ENCODE measurements around the gene DDX1.

GRCh38 chr2:15640784-15641183 is 49.1 kb downstream of the DDX1 start:
- TF ChIP-seq, protein P1, sequence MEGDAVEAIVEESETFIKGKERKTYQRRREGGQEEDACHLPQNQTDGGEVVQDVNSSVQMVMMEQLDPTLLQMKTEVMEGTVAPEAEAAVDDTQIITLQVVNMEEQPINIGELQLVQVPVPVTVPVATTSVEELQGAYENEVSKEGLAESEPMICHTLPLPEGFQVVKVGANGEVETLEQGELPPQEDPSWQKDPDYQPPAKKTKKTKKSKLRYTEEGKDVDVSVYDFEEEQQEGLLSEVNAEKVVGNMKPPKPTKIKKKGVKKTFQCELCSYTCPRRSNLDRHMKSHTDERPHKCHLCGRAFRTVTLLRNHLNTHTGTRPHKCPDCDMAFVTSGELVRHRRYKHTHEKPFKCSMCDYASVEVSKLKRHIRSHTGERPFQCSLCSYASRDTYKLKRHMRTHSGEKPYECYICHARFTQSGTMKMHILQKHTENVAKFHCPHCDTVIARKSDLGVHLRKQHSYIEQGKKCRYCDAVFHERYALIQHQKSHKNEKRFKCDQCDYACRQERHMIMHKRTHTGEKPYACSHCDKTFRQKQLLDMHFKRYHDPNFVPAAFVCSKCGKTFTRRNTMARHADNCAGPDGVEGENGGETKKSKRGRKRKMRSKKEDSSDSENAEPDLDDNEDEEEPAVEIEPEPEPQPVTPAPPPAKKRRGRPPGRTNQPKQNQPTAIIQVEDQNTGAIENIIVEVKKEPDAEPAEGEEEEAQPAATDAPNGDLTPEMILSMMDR (IDR thresholded peaks at IDR 0.05; ENCODE audit: insufficient read depth, low read length): no peak
- TF ChIP-seq POLR2AphosphoS5 (IDR thresholded peaks at IDR 0.05; ENCODE audit: low read depth) (no peak), REST (IDR thresholded peaks at IDR 0.05; ENCODE audit: insufficient replicate concordance, low read depth) (no peak)

Measured in HL-60 (cell line).